Colon (tissue), 2 donors: ENCODE measurements around the gene RNF157.
"Not testable (repeated sequence)": the region's sequence is repeated elsewhere in the genome, so short reads cannot be mapped to it uniquely, and the experiment has no call there.

ENCODE experiments used
- FAIRE-seq: peaks from 2 replicates; lab custom pipeline; 2012; peaks lifted over from hg19 to GRCh38; lab: Jason Lieb, UNC
- donor health status: control.
- donor health status: control.

RNF157 gene

GRCh38 chr17:76254275-76254674 lies 14.0 kb upstream of the RNF157 start:
- no peak for FAIRE-seq

GRCh38 chr17:76253841-76254240 lies 13.5 kb upstream of the RNF157 start:
- FAIRE-seq: no peak

- not testable (repeated sequence) for FAIRE-seq
Measured at GRCh38 chr17:76252967-76253766, 12.9 kb upstream of the RNF157 start.

- FAIRE-seq: no peak
Measured at GRCh38 chr17:76252040-76252954, 12.0 kb upstream of the RNF157 start.

DNA sequence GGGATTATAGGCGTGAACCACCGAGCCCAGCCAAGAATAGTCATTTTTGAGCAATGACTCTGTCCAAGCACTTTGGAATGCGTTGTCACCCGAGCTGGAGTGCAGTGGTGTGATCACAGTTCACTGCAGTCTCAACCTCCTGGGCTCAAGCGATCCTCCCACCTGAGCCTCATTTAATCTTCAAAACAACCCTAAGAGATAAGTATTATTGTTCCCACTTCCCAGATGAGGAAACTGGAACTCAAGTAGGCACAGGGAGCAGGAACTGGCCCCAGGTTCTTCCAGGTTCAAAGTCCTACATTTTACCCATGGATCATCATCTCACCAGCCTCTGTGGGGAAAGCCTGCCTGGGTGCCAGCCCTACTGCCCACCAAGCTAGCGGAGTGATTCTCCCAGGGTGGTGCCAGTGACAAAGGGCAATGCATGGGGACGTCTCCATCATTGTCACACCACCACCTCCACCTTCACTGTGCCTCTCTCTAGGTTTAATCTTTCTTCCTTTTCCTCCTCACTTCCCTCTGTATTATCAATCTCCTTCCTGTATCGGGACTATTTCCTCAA lies 11.3 kb upstream of the RNF157 start:
- FAIRE-seq: no peak

GRCh38 chr17:76250141-76250540 lies 9.8 kb upstream of the RNF157 start:
- FAIRE-seq: no peak

GRCh38 chr17:76248013-76248782 lies 7.9 kb upstream of the RNF157 start:
- no peak for FAIRE-seq

- no peak for FAIRE-seq
Measured at GRCh38 chr17:76247304-76247703, 7.0 kb upstream of the RNF157 start.

- FAIRE-seq: no peak
Measured at GRCh38 chr17:76246080-76247066, 6.1 kb upstream of the RNF157 start.

DNA sequence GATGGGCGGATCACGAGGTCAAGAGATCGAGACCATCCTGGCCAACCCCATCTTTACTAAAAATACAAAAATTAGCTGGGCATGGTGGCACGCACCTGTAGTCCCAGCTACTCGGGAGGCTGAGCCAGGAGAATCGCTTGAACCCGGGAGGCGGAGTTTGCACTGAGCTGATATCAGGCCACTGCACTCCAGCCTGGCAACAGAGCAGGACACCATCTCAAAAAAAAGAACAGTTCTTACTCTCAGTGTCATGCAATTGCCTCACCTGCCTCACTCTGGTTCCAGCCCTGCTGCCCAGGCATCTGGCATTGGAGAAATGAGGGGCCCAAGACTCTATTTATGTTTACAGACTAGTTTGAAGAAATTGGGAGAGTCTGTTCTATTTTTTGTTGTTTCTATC lies 4.4 kb upstream of the RNF157 start:
- FAIRE-seq: not testable (repeated sequence)

DNA sequence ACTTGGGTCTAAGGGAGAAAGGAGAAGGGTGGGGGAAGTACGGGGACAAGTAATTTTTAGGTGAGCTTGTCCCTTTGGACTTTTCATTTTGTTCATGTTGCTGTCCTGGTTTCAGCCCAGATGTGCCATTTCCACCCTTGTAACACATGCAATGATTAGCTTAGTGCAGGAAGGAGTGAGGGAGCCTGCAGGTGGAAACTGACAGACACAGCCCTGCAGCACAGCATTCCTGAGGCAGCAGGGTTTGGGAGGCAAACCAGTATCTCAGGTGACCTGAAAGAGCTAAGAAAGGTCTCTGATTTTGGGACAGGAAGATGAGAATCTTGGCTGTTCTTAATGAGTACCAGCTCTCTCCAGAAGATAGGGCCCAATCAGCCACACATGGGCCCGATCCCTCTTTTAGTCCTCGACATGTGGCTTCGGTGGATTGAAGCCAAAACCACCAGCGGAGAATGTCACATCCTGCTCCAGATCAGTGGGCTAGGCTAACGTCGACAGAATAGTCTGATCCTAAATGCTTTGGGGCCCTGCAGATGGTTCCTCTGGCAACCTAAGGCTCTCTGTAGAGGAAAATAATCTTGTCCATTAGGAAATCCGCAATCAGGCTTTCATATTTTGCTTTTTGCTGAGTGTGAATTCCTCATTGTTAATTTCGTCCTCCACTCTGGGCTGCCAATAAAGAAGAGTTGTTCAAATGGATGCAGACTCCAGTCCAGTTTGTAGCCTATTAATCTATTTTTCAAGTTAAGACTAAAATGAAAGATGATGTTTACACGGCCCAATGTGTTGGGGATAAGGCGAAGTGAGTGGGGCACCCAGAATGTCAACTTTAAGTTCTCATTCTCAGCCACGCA lies 3.8 kb upstream of the RNF157 start:
- FAIRE-seq: no peak

DNA sequence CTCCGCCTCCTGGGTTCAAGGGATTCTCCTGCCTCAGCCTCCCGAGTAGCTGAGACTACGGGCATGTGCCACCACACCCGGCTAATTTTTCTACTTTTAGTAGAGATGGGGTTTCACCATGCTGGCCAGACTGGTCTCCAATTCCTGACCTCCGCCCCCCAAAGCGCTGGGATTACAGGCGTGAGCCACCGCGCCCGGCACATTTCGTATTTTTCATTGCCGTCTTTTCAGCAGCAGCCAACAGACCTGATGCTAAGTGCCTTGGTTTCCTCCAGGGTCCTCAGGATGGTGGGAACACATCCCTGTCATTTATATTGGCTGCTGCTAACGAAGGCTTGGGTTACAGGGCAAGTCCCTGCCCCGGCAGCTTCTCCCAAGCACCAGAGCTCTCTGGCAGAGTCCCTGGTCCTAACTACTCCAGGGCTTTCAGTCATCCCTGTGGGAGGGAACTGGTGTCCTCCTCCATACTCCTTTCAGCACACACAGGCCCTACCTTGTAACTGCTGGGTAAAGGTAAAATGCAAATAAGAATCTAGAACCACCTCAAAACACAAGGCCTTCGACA lies 1.5 kb upstream of the RNF157 start:
- FAIRE-seq: no peak

DNA sequence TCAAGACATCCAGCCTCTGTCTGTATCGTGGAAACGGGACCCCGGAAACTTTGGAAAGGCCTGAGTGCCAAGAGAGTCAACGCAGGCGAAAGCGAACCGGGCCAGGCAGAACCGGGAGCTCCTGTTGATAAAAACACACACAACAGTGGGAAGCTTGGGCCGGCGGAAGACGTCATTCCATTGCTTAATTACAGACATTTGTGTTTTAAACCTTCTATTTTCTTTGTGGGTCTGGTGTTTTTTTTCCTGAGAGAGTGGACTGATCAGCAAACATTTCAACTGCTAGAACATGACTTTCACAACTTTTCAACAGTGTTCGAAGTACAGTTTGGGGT lies 878 bp upstream of the RNF157 start:
- FAIRE-seq: no peak

GRCh38 chr17:76239538-76240274 lies 587 bp downstream of the RNF157 start:
- FAIRE-seq: no peak

GRCh38 chr17:76238847-76239537 lies 1.3 kb downstream of the RNF157 start:
- no peak for FAIRE-seq

GRCh38 chr17:76237859-76238313 lies 2.4 kb downstream of the RNF157 start:
- no peak for FAIRE-seq

GRCh38 chr17:76236603-76237002 lies 3.7 kb downstream of the RNF157 start:
- FAIRE-seq: no peak

DNA sequence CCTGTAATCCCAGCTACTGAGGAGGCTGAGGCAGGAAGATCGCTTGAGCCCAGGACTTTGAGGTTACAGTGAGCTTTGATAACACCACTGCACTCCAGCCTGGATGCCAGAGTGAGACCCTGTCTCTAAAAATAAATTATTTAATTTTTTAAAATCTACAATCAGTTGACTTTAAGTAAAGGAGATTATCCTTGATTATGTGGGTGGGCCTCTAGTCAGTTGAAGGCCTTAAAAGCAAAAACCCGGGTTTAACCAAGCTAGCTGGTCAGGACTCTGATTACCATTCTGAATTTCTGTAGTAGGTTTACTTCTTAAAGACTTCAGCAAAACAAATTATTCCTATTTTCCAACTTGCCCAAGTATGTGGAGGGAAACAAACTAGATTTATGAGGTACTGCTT lies 4.4 kb downstream of the RNF157 start:
- FAIRE-seq: no peak
